K562 (cell line): ENCODE data around the gene ADD1.

Experiments
- ATF1 ChIP-seq, 2 experiments: fragments of 450-650 bp in 1 of 2; IDR thresholded peaks; 2 replicates each; pipeline ENCODE4 v1.6.1; 2016; ENCODE audit warnings: missing compliant biosample characterization in 1 of 2, missing genetic modification characterization in 1 of 2
- BRCA1 ChIP-seq, 2 experiments: fragments of 450-650 bp in 1 of 2; sonication (generic) in 1 of 2; formaldehyde crosslinking in 1 of 2; IDR thresholded peaks; 2 replicates each; pipeline versions ENCODE4 v1.5.0 to v1.6.1; 2017 to 2020; ENCODE audit warnings: mild to moderate bottlenecking in 1 of 2, missing genetic modification reagents in 1 of 2
- HNRNPLL ChIP-seq: fragments of 200-400 bp; formaldehyde crosslinking; IDR thresholded peaks from 2 replicates; pipeline ENCODE4 v1.6.1; 2017; ENCODE audit warnings: low read length, low read depth, mild to moderate bottlenecking; ENCODE audit not compliant: poor library complexity, severe bottlenecking
- MTA3 ChIP-seq: fragments of 450-650 bp; formaldehyde crosslinking; IDR thresholded peaks from 2 replicates; pipeline ENCODE4 v1.6.1; 2017; ENCODE audit warnings: mild to moderate bottlenecking, borderline replicate concordance
- TF ChIP-seq, protein P1 (sequence below), 3 experiments: IDR thresholded peaks in 2 of 3; conservative IDR thresholded peaks in 1 of 3; 2 replicates each; pipeline ENCODE4 v1.5.1; 2011 to 2012; ENCODE audit warnings: low read length in 3 of 3, mild to moderate bottlenecking in 3 of 3, control low read depth in 2 of 3, improper control_type of control experiment in 1 of 3, inconsistent platforms in 1 of 3, low read depth in 1 of 3, mixed read lengths in 1 of 3, moderate library complexity in 1 of 3; ENCODE audit not compliant: insufficient read depth in 2 of 3
- TF ChIP-seq, protein P2 (sequence below): fragments of 450-650 bp; IDR thresholded peaks from 2 replicates; pipeline ENCODE4 v1.6.1; 2016

DNA sequence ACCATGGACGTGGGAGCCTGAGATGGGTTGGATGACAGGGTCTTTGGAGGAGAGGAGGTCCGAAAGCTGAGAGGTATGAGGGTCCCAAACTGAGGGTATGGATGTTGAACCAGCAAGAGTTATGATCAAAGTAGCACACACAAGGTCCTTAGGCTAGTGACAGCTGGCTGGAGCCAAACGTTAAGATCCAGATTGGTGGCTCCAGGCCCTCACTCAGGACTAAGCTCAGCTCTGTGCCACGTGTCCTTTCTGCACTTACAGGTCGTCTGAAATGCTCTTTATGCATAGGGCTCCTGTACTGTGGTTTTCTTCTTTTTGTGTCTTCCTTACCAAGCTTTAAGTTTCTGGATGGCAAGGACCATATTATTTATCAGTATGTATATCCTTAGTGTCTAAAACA, 35.4 kb downstream of the ADD1 start:
- TF ChIP-seq, protein P1, sequence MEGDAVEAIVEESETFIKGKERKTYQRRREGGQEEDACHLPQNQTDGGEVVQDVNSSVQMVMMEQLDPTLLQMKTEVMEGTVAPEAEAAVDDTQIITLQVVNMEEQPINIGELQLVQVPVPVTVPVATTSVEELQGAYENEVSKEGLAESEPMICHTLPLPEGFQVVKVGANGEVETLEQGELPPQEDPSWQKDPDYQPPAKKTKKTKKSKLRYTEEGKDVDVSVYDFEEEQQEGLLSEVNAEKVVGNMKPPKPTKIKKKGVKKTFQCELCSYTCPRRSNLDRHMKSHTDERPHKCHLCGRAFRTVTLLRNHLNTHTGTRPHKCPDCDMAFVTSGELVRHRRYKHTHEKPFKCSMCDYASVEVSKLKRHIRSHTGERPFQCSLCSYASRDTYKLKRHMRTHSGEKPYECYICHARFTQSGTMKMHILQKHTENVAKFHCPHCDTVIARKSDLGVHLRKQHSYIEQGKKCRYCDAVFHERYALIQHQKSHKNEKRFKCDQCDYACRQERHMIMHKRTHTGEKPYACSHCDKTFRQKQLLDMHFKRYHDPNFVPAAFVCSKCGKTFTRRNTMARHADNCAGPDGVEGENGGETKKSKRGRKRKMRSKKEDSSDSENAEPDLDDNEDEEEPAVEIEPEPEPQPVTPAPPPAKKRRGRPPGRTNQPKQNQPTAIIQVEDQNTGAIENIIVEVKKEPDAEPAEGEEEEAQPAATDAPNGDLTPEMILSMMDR (IDR thresholded peaks at IDR 0.05 in 2 of 3, conservative IDR thresholded peaks at IDR 0.05 in 1 of 3; ENCODE audit: insufficient read depth in 2 of 3, low read depth in 1 of 3, low read length in 3 of 3), result no peak
- TF ChIP-seq HNRNPLL, result no peak
- no peak for TF ChIP-seq ATF1 (CRISPR knock-in tag; IDR thresholded peaks at IDR 0.05)
- no peak for TF ChIP-seq ATF1 (tag; IDR thresholded peaks at IDR 0.05)
- no peak for TF ChIP-seq MTA3
- TF ChIP-seq, protein P2, sequence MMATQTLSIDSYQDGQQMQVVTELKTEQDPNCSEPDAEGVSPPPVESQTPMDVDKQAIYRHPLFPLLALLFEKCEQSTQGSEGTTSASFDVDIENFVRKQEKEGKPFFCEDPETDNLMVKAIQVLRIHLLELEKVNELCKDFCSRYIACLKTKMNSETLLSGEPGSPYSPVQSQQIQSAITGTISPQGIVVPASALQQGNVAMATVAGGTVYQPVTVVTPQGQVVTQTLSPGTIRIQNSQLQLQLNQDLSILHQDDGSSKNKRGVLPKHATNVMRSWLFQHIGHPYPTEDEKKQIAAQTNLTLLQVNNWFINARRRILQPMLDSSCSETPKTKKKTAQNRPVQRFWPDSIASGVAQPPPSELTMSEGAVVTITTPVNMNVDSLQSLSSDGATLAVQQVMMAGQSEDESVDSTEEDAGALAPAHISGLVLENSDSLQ, result no peak
- TF ChIP-seq BRCA1 (IDR thresholded peaks at IDR 0.05), result no peak
- TF ChIP-seq BRCA1 (CRISPR knock-in tag; IDR thresholded peaks at IDR 0.05), result no peak
